Measurements from ENCODE around the gene ZNF688. TPM values are rescaled to one million over a fixed set of nuclear protein-coding genes. Genes with fewer than 3 reads are reported as not detected.
A peak's percentile ranks its signal among the peaks of the same experiment; 100 is the strongest.
"Not testable (repeated sequence)": the region's sequence is repeated elsewhere in the genome, so short reads cannot be mapped to it uniquely, and the experiment has no call there.

The ZNF688 gene
- polyA plus RNA-seq, 12 donors: 5.1 to 14.9 (median 8.7) TPM; not detected in 1

GRCh38 chr16:30535106-30535776 is 36.3 kb downstream of the ZNF688 start:
- no peak for DNase-seq

- DNase-seq: peak; percentile 93
Measured at GRCh38 chr16:30534368-30535105, 37.0 kb downstream of the ZNF688 start, which contains the start of gene ZNF747. Gene ZNF747, minus strand, starts transcription at chr16:30534858. Its CDS starts 179 bp downstream, at chr16:30534679.

- DNase-seq: no peak
Measured at GRCh38 chr16:30533748-30534367, 37.7 kb downstream of the ZNF688 start.

DNA sequence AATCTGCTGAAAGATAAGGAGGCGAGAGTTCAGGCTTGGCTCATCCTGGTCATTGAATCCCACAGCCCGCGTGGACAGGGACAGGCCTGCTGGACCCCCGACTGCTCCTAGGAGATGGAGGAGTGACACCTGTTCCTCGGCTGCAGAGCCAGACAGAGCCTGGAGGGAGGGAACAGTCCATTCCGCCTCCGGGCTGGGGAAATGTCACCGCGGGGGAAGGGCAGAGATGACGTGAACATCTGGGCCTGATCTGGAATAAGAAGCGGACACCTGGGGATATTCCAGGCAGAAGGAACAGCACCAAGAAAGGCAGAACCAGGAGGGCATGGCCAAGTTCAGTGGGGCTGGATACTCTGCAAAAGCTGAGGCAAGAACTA is 38.4 kb downstream of the ZNF688 start:
- DNase-seq: no peak

GRCh38 chr16:30532285-30533145 is 39.0 kb downstream of the ZNF688 start:
- no peak for DNase-seq

DNA sequence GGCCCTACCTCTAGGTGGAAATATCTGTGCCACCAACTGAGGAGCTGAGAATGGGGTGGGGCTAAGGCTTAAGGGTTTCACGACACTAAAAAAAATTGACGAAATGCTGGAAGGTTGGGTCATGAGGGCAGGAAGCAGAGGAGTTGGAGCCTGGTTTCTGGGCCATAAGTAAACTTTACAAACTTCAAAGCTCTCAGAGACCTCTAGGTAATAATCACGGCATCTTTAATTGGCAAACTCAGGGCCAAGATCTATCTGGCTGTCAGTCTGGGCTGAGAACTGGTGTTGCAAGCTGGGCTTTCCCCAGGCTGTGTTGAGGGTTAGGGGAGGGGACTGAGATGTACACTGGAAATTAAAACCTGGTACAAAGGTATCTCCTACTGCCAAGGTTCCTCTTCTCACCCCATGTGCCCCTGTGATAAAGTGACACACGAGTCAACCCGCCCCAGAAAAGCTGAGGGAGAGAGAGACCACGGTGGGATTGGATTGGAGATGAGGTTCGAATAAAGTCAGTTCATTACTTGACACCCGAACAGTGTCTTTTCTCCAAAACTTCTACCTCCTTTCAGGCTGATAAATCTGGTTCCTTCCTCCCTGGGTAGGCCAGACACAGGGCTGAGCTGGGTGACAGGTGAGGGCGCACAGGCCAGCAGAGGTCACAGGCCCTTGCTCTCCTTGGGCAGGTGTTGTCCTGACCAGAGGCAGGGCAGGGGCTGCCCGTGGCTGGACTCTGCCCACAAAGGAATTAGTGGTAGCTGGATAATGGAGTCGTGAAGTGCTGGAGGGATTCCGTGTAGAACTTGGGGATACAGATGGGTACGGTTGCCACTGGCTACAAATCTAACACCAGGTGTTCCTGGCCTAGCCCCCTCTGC is 41.1 kb downstream of the ZNF688 start:
- DNase-seq: no peak

- no peak for DNase-seq
Measured at GRCh38 chr16:30528799-30529457, 42.6 kb downstream of the ZNF688 start.

DNA sequence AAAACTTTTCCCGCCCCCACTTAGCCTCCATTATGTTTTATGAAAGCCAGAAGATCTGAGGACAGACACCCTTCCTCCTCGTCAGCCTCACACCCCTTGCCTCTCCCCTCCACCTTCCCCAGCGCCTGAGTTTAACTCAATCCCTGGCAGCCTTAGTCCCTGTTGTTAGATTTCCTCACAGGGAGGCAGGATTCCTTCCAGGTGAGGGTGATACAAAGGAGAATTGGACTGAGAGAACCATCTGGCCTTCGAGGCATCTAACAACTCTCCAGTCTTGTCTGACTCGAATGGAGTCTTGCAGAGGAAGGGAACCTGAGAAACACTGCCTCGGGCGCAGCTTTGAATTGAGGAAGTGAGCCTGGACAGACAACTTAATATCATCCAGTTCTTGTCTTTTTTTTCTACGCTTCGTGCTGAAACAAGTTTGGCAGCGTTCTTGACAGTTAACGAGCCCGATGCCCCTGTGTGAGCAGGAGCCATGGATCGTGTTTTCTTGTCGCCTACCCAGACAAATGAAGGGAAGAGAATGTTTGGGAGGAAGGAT is 43.8 kb downstream of the ZNF688 start:
- DNase-seq: no peak

DNA sequence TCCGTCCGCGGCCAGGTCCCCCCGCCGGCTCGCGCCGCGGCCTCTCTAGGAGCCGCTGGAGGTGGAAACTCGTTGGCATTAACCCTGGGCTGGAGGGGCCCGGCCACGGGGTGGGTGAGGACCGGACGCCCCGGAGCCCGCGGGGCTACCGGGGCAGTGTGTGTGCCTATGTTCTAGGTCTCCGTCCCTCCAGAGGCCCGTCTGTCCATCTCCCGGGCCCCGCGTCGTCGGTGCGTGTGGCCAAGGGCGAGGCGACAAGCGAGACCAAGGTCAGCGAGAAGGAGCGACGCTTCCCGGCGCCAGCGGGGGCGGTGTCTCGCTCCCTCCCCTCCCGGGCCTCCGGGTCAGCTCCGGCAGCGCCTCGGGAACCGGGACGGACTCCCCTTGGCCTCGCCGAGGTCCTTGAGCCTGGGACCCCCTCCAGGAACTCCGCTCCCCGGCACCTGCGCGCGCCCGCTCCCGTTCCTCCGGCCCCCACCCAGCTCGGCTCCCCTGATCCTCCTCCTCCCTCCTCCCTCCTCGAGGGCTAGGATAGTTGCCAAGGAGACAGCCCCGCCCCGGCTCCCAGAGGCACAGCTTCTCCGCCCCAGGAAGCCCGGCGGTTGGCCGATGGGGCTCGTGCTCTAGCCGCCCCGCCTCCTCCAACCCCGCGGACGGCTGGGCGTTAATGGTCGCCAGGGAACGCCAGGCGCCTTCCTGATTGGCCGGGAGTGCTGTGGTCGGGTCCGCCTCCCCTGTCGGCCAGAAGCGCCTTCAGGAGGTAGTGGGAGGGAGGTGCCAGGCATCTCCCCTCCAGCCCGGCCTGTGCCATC is 44.5 kb downstream of the ZNF688 start:
- DNase-seq: peak; percentile 98

DNA sequence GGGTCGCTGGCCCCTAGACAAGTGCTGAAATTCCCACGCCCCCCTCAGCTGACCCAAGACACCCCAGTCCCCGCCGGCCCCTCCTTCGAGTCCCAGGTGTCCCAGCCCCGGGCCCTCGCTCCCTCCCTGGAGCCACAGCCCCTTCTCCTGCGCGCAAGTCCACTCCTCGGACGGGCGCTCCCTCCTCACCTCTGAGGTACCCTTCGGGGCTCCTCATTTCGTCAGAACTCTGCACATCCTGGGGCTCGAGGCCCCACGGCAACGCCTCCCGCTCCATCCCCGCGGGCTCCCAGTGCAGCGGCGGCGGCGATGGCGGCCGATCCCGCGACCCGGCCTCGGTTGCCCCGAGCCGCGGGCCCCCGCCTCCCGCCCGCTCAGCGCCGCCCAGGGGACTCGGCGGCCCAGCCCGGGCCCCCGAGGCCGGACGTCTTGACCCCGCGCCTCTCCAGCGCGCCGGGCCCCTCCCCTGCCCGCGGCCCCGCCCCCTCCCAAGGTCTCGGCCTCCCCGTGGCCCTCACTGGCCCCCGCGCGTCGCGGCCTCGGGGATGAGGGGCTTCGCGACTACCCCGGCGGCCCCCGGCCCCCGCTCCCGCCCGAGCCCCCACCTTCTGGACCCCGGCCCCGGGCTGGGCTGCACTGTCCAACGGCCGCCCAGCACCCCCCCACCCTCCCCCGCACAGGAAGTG is 45.2 kb downstream of the ZNF688 start, which contains the start of gene ZNF768:
Gene ZNF768 (minus strand): TSS at position 430 of the 686 bp plus-strand sequence. CDS start 153 bp downstream, at position 277.
- DNase-seq: no peak

DNA sequence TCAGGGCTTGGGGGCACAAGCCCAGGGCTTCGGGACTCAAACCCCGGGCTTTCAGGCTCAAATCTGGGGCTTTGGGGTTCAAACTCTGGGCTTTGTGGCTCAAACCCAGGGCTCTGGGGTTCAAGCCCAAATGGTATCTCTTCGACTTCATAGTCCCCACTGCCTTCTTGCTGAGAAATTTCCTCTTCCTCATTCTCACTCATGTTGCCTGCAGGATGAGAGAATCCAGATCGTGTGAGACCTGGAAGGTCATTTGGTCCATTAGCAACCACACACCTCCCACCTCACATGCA is 45.7 kb downstream of the ZNF688 start:
- no peak for DNase-seq

- no peak for DNase-seq
Measured at GRCh38 chr16:30524575-30525568, 46.6 kb downstream of the ZNF688 start.

GRCh38 chr16:30523768-30524574 is 47.5 kb downstream of the ZNF688 start:
- DNase-seq: no peak

DNA sequence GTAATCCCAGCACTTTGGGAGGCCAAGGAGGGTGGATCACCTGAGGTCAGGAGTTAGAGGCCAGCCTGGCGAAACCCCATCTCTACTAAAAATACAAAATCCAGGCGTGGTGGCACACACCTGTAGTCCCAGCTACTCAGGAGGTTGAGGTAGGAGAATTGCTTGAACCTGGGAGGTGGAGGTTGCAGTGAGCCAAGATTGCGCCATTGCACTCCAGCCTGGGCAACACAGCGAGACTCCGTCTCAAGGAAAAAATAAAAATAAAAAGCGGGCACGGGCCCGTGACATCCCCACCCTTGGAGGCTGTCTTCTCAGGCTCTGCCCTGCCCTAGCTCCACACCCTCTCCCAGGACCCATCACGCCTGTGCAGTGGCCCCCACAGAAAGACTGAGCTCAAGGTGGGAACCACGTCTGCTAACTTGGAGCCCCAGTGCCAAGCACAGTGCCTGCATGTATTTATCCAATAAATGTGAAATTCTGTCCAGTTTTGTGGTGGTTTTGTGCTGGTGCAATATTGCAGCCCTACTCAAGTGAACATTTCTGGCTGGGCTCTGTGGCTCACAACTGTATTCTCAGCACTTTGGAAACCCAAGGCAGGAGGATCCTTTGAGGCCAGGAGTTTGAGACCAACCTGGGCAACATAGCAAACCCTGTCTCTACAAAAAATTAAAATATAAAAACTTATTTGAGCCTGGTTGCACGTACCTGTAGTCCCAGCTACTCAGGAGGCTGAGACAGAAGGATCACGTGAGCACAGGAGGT is 48.6 kb downstream of the ZNF688 start:
- DNase-seq: not testable (repeated sequence)

DNA sequence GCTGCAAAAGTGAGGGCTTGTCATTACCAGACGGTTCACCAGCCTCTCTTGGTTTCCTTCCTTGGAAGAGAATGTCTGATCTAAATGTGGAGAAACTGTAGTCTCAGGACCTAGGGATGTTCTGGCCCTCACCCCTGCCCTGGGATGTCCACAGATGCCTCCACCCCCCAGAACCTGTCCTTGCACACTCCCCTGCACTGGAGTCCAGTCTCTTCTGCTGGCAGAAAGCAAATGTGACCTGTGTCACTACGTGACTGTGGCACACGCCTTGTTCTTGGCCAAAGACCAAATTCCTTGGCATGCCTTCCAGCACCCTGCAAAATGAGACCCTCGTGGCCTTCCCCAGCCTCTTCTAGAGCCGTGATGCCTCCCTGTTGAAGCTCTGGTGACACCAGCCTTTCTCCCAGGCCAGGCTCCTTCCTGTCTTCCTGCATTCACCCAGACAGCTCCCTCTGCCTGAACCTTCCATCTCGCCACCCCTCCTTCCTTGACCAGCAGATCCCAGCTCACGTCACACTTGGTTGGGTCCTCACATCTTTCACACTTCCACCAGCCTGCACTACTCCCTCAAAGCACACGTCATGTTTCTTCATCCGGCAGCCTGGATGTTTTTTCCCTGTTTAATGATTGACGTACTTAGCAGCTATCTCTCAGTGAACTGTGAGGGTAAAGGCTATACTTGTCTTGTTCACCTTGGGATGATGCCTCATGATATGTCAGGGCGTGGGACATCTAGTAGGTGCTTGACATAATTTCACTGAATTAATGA is 49.5 kb downstream of the ZNF688 start:
- no peak for DNase-seq

Measured in muscle of arm (tissue), 12 donors.